Measurements from ENCODE around the gene CDSN. TPM values are rescaled to one million over a fixed set of nuclear protein-coding genes. Genes with fewer than 3 reads are reported as not detected.
"Not testable (repeated sequence)": the region's sequence is repeated elsewhere in the genome, so short reads cannot be mapped to it uniquely, and the experiment has no call there.

Gene CDSN
- total RNA-seq, 4 donors from 2014 or later: not detected

DNA sequence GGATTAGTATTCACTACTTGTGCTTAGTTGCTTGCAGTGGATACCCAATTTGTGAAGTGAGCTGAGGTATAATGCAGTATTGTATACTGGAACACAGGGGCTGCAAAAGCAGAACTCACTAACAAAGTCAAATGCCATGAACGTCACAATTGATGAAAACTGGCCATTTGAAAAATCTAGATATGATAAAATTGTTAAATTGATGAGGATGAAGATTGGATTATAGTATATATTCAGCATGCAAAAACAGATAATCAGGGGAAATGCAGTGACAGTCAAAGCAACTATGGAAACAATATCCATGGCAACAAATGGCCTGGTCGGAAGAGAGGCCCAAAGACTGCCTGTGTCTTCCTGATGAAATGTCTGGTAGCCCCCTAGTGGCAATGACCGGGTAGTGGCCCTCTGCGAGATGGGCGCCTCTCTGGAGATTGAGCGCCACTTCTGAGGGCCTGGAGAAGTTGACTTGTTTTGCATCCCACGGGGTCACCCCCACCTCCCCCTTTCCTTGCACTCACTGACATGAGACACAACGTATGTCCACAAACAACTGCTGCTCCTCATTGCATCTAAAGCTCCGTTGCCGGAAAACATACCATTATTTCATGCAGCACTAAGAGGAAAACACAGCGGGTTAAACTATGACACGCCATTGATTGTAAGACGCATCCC, 51.4 kb downstream of the CDSN start:
- ATAC-seq (ENCODE audit: low FRiP score) (peak; percentile 72), DNase-seq (ENCODE audit: low spot score) (peak; percentile 47)

DNA sequence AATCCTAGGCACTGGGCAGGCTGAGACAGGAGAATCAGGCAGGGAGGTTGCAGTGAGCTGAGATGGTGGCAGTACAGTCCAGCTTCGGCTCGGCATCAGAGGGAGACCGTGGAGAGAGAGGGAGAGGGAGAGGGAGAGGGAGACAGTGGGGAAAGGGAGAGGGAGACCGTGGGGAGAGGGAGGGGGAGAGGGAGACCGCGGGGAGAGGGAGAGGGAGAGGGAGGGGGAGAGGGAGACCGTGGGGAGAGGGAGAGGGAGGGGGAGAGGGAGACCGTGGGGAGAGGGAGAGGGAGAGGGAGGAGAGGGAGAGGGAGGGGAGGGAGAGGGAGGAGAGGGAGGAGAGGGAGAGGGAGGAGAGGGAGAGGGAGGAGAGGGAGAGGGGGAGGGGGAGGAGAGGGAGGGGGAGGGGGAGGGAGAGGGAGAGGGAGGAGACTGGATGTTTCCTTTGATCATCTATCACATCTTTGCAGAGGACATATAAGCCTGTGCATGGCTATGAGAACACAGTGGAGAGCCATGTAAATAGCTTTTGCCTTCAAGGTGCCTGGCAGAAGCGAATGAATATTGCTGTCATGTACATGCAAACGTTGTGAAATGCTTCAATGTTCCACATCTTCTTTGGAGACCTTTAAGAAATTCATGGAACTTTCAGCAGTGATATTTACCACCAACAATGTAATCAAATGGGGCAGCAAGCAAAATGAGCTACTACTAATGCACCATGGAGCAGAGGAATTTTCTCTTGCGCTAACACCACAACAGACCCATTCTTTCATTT, 52.2 kb downstream of the CDSN start:
- not testable (repeated sequence) for ATAC-seq (ENCODE audit: low FRiP score); DNase-seq (ENCODE audit: low spot score)

More for the DNA sequence above, 51.4 kb downstream of the CDSN start:
- TF ChIP-seq, protein P1, sequence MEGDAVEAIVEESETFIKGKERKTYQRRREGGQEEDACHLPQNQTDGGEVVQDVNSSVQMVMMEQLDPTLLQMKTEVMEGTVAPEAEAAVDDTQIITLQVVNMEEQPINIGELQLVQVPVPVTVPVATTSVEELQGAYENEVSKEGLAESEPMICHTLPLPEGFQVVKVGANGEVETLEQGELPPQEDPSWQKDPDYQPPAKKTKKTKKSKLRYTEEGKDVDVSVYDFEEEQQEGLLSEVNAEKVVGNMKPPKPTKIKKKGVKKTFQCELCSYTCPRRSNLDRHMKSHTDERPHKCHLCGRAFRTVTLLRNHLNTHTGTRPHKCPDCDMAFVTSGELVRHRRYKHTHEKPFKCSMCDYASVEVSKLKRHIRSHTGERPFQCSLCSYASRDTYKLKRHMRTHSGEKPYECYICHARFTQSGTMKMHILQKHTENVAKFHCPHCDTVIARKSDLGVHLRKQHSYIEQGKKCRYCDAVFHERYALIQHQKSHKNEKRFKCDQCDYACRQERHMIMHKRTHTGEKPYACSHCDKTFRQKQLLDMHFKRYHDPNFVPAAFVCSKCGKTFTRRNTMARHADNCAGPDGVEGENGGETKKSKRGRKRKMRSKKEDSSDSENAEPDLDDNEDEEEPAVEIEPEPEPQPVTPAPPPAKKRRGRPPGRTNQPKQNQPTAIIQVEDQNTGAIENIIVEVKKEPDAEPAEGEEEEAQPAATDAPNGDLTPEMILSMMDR (IDR thresholded peaks at IDR 0.05): peak in 1 of 3 donors; percentile 66

DNA sequence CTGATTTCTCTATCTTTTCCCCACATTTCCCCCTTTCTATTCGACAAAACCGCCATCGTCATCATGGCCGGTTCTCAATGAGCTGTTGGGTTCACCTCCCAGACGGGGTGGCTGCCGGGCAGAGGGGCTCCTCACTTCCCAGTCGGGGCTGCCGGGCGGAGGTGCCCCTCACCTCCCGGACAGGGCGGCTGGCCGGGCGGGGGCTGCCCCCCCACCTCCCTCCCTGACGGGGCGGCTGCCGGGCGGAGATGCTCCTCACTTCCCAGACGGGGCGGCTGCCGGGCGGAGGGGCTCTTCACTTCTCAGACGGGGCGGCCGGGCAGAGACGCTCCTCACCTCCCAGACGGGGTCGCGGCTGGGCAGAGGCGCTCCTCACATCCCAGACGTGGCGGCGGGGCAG, 53.2 kb downstream of the CDSN start:
- DNase-seq (ENCODE audit: low spot score); ATAC-seq (ENCODE audit: low FRiP score): not testable (repeated sequence)

DNA sequence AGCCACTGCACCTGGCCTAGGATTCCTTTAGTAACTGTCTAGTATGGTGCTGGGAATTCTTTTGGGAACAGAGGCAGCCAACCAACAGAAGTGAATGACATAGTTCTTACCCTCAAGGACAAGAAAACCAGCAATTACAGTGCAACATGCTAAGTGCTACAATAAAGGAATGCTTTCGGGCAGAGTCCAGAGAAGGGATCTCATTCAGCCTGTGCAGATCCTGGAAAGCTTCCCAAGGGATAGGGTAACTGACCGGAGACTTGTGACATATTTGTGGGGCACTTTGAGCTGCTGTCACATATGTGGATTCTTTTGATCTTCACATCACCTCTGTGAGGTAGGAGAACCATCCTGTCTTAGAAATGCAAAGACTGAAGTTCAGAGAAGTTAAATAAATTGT, 54.7 kb downstream of the CDSN start:
- ATAC-seq (ENCODE audit: low FRiP score) (no peak), DNase-seq (ENCODE audit: low spot score) (no peak)
- TF ChIP-seq, protein P1 (IDR thresholded peaks at IDR 0.05): no peak

Small RNA genes lying within 50 kb of the gene (small RNA-seq; reads per million reads assigned to genes)
- gene POLR2LP1 (not detected), gene RNU6-1133P (not detected)

Other genes starting within 250 kb of the CDSN start
- gene DDR1, start 235.9 kb downstream of the CDSN start, total RNA-seq: 10 to 100 TPM in 3 of 4 donors, 1 to 10 TPM in 1; 9.9 to 77.3 (median 48.7) TPM
- 10 to 100 TPM; 10.3 to 22.2 (median 14.7) TPM for gene GTF2H4, start 212.2 kb downstream of the CDSN start, total RNA-seq
- gene VARS2, start 206.2 kb downstream of the CDSN start, total RNA-seq: 10 to 100 TPM; 14.0 to 18.8 (median 16.6) TPM
- gene SFTA2, start 188.3 kb downstream of the CDSN start, total RNA-seq: not detected
- gene MUCL3, start 179.5 kb downstream of the CDSN start, total RNA-seq: under 1 TPM in 1 of 4 donors, not detected in 3; 0.19 TPM
- gene MUC21, start 136.7 kb downstream of the CDSN start, total RNA-seq: not detected
- not detected for gene MUC22, start 110.0 kb downstream of the CDSN start, total RNA-seq
- gene C6orf15, start 7.9 kb downstream of the CDSN start, total RNA-seq: not detected
- gene PSORS1C1, start 5.6 kb downstream of the CDSN start, total RNA-seq: 1 to 10 TPM in 3 of 4 donors, under 1 TPM in 1; 0.60 to 1.3 (median 1.3) TPM
- not detected for gene PSORS1C2, start 18.6 kb upstream of the CDSN start, total RNA-seq
- 10 to 100 TPM in 1 of 4 donors, 1 to 10 TPM in 3; 4.6 to 21.1 (median 5.0) TPM for gene CCHCR1, start 37.4 kb upstream of the CDSN start, total RNA-seq
- 10 to 100 TPM in 1 of 4 donors, 1 to 10 TPM in 3; 1.9 to 19.5 (median 2.7) TPM for gene TCF19, start 38.1 kb upstream of the CDSN start, total RNA-seq
- gene POU5F1, start 50.2 kb upstream of the CDSN start, total RNA-seq: 1 to 10 TPM in 2 of 4 donors, under 1 TPM in 1, not detected in 1; 0.37 to 2.4 (median 1.3) TPM
- gene HLA-C, start 151.6 kb upstream of the CDSN start, total RNA-seq: 100 to 1,000 TPM; 210 to 923 (median 462) TPM
- gene HLA-B, start 236.7 kb upstream of the CDSN start, total RNA-seq: 1,000 to 10,000 TPM in 2 of 4 donors, 100 to 1,000 TPM in 2; 719 to 1,698 (median 1,160) TPM

Measured in omental fat pad (tissue), 4 donors.